ENCODE measurements around the gene BCKDHA.
"Not testable (repeated sequence)": the region's sequence is repeated elsewhere in the genome, so short reads cannot be mapped to it uniquely, and the experiment has no call there.

Gene BCKDHA

GRCh38 chr19:41447732-41448332 is 50.2 kb downstream of the BCKDHA start:
- DNase-seq (ENCODE audit: low read depth): no peak

- peak; percentile 41 for DNase-seq (ENCODE audit: low read depth)
These were observed 51.7 kb downstream of the BCKDHA start for GRCh38 chr19:41449079-41449864.

DNA sequence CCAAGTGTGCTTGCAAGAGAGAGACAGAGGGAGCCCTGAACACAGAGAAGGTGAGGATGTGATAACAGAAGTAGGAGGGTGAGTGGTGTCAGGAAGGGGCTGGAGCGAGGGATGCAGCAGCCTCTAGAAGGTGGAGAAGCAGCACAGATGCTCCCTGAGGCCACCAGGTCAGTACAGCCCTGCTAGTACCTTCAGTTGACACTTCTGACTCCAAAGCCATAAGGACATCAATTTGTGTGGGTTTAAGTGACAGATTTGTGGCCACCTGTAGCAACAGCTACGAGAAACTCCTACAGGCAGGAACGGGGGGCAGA is 52.2 kb downstream of the BCKDHA start:
- no peak for DNase-seq (ENCODE audit: low read depth)

DNA sequence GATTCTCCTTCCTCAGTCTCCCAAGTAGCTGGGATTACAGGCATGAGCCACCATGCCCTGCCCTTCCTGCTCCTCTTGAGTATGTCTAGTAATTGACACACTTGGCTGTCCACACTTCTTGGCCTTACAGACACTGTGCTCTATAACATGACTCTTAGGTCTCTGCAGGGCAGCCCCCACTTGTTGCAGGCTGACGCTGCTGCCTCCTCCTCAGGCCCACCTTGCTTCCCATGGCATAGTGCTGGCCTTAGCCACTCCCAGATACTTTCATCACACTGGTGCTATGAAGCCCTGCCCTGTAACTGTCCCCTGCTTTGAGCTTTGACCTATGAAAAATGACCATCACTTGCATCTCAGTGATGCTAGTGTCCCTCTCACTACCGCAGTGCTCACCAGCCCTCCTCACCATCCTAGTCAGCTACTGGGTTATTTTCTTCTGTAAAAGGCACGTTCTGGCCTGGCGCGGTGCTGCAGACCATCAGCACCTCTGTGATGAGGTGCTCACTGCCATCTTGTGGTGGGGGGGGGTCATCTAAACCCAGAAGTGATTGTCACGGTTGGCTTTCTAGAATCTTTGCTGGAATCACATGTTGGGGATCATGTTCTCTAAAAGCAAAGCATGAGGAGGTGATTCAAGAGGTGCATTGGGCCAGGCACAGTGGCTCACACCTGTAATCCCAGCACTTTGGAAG is 55.1 kb downstream of the BCKDHA start:
- DNase-seq (ENCODE audit: low read depth): no peak

- no peak for DNase-seq (ENCODE audit: low read depth)
These were observed 58.3 kb downstream of the BCKDHA start for GRCh38 chr19:41455936-41456335.

DNA sequence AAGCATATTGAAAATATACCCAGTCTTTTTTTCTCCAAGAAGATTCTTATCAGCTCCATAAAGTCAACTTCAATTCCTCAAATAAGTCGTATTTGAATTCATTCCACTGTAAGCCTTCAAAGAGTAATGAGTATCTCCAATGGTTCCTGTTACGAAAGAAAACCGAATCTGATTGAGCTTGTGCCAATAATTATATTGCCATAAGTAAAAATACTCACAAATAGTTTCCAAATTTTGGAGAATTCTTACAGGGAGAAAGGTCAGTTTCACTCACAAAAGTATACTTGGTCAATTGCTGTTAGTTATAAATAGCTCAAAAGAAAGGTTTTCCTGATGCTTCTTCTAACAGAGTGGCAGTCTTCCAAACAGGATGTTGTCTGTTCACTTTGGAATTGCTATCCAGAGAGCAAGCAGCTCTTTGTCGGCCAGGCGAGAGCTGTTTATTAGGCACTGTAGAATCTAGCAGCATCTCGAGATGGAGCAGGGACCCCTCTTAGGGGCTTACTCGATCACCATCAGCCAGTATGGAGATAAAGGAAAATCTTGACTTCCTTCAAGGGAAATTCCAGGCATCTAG is 58.8 kb downstream of the BCKDHA start:
- DNase-seq (ENCODE audit: low read depth): no peak

- no peak for DNase-seq (ENCODE audit: low read depth)
These were observed 59.6 kb downstream of the BCKDHA start for GRCh38 chr19:41457241-41457640.

- no peak for DNase-seq (ENCODE audit: low read depth)
These were observed 64.9 kb downstream of the BCKDHA start for GRCh38 chr19:41462497-41462896.

GRCh38 chr19:41463257-41464256 is 65.9 kb downstream of the BCKDHA start:
- not testable (repeated sequence) for DNase-seq (ENCODE audit: low read depth)

Data from stimulated activated CD8-positive, alpha-beta memory T cell treated with anti-CD3 and anti-CD28 coated beads, Interleukin-15, amount 100 ng/mL, for 1 hour (primary cell).